ENCODE results near the gene TEX38.
"Not testable (repeated sequence)": the region's sequence is repeated elsewhere in the genome, so short reads cannot be mapped to it uniquely, and the experiment has no call there.

The TEX38 gene

GRCh38 chr1:46689897-46690296, 18.2 kb downstream of the TEX38 start:
- no peak for DNase-seq

- no peak for DNase-seq
Measured at GRCh38 chr1:46690931-46691421, 19.3 kb downstream of the TEX38 start.

- DNase-seq, result no peak
Measured at GRCh38 chr1:46691997-46692790, 20.5 kb downstream of the TEX38 start.

- no peak for DNase-seq
Measured at GRCh38 chr1:46692811-46693770, 21.4 kb downstream of the TEX38 start.

- DNase-seq, result not testable (repeated sequence)
Measured at GRCh38 chr1:46694676-46695075, 23.0 kb downstream of the TEX38 start.

GRCh38 chr1:46697053-46697452, 25.4 kb downstream of the TEX38 start:
- DNase-seq, result no peak

- DNase-seq, result peak; percentile 17
Measured at GRCh38 chr1:46699666-46700065, 28.0 kb downstream of the TEX38 start.

- no peak for DNase-seq
Measured at GRCh38 chr1:46703927-46704641, 32.4 kb downstream of the TEX38 start.

- no peak for DNase-seq
Measured at GRCh38 chr1:46705408-46705807, 33.8 kb downstream of the TEX38 start.

- no peak for DNase-seq
Measured at GRCh38 chr1:46708121-46708520, 36.5 kb downstream of the TEX38 start.

GRCh38 chr1:46714976-46715375, 43.3 kb downstream of the TEX38 start:
- no peak for DNase-seq

GRCh38 chr1:46717654-46718053, 46.0 kb downstream of the TEX38 start:
- DNase-seq, result no peak

GRCh38 chr1:46718340-46718726, 46.7 kb downstream of the TEX38 start:
- no peak for DNase-seq

- DNase-seq, result peak; percentile 92
Measured at GRCh38 chr1:46718727-46719622, 47.3 kb downstream of the TEX38 start, which contains the start of gene EFCAB14. Gene EFCAB14, minus strand, starts transcription at chr1:46719114. Its CDS starts 1,027 bp downstream, at chr1:46718087.

- DNase-seq, result no peak
Measured at GRCh38 chr1:46719689-46720088, 48.0 kb downstream of the TEX38 start.

- DNase-seq, result not testable (repeated sequence)
Measured at GRCh38 chr1:46720319-46720718, 48.7 kb downstream of the TEX38 start.

GRCh38 chr1:46721204-46721603, 49.5 kb downstream of the TEX38 start:
- no peak for DNase-seq

GRCh38 chr1:46721686-46722205, 50.1 kb downstream of the TEX38 start:
- DNase-seq, result no peak
